DMS53 treated with DMSO at 0.1 percent for 48 hours (cell line): ENCODE results near the gene CRYZL1.

Experiments
- DNase-seq: peaks from one replicate; lab custom pipeline; 2025; ENCODE audit not compliant: unreplicated experiment; lab: John Stamatoyannopoulos, UW

CRYZL1 gene

DNA sequence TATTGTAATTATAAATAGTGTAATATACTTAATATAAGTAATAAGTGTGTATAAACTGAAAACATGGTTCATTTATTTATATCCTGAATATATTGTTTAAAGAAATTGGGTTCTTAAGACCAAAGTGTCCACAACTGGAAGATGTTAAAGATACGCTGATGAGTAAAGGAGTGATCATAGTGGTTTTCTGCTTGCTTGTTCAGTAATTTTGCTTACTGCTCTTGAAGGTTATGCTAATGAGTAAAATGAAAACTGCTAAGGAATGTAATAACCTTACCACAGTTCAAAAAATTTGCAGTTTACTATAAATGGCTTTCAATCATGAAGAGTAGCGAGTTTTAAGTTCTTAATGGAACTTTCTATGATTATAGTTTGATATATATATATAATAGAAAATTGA lies 75.0 kb downstream of the CRYZL1 start:
- no peak for DNase-seq

DNA sequence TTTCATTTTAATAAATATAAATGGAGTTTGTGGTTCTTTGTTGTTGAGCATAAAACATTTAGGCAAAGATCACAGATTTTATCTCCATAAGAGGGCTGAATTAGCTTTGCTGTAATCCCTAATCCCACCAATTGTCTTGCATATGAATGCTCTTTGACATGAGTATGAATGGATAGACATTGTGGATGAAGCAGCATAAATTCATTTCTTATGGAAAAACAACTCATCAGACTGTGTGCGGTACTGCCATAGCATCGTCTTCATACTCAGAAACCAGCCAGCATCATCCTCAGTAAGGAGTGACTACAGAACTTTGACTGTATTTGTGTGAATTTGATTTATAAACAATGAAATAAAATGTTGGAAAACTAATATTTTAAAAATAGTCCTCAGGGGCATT lies 79.2 kb downstream of the CRYZL1 start:
- no peak for DNase-seq

- no peak for DNase-seq
These were observed 80.2 kb downstream of the CRYZL1 start for GRCh38 chr21:33561373-33561772.

DNA sequence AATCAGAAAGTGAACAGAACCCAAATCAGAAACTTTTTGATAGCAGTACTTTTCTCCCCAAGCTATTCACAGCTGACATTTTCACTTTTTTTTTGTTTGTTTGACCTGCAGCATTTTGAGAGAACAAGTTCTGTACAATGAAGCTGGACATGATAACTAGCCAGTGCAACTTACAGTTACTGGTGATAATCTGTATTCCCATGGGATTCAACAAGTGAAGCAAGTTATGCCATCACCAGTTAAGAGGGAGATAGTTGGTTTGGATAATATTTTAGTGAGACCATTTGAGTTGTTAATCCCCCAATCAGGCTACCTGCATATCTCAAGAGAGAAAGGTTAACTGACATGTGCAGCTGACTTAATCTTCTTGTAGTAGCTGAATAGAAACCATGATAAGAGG lies 80.6 kb downstream of the CRYZL1 start:
- no peak for DNase-seq

- DNase-seq: no peak
These were observed 81.7 kb downstream of the CRYZL1 start for GRCh38 chr21:33559813-33560212.

GRCh38 chr21:33558777-33559421 lies 82.6 kb downstream of the CRYZL1 start:
- DNase-seq: no peak

DNA sequence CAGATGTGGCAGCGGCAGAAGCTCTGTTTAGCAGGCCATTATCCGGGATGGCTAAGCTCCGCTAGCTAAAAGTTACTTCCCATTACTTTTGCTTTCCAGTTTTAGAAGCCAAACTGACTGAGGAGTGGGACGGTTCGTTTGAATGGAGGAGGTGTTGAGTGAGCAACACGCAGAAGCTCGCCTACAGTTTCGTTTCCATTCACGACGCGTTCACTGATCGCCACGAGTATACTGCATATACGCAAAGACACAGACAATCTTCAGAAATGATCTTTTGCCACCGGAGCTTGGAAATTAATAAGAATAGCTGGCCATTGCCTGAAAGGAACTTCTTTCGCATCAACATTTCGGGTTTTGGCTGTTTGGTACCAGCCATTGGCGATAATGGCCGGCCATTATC lies 84.1 kb downstream of the CRYZL1 start:
- no peak for DNase-seq

- DNase-seq: no peak
These were observed 86.6 kb downstream of the CRYZL1 start for GRCh38 chr21:33554982-33555344.

- no peak for DNase-seq
These were observed 87.1 kb downstream of the CRYZL1 start for GRCh38 chr21:33554236-33554981.

- DNase-seq: no peak
These were observed 88.4 kb downstream of the CRYZL1 start for GRCh38 chr21:33552999-33553598.

GRCh38 chr21:33552093-33552998 lies 89.2 kb downstream of the CRYZL1 start:
- DNase-seq: no peak

- no peak for DNase-seq
These were observed 89.9 kb downstream of the CRYZL1 start for GRCh38 chr21:33551664-33552063.

- DNase-seq: no peak
These were observed 90.5 kb downstream of the CRYZL1 start for GRCh38 chr21:33550772-33551660.

- no peak for DNase-seq
These were observed 91.4 kb downstream of the CRYZL1 start for GRCh38 chr21:33549848-33550771.

DNA sequence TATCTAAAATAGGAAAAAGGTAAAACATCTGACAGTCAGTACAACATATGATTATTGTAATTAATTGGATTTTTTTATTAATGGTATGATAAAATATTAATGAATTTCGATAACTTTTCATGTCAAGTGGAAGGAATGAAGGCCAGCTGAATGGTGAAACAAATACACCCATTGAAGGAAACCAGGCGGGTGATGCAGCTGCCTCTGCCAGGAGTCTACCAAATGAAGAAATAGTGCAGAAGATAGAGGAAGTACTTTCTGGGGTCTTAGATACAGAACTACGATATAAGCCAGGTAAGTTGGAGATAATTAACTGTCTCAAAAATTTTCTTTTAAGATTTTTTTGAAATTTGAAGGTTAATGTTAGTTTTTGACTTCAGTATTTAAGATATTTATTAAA lies 95.5 kb downstream of the CRYZL1 start:
- DNase-seq: no peak

GRCh38 chr21:33544451-33545195 lies 96.9 kb downstream of the CRYZL1 start:
- DNase-seq: no peak

- DNase-seq: no peak
These were observed 97.9 kb downstream of the CRYZL1 start for GRCh38 chr21:33543505-33544129.
